Measurements from ENCODE around the gene SCN8A.

The SCN8A gene

DNA sequence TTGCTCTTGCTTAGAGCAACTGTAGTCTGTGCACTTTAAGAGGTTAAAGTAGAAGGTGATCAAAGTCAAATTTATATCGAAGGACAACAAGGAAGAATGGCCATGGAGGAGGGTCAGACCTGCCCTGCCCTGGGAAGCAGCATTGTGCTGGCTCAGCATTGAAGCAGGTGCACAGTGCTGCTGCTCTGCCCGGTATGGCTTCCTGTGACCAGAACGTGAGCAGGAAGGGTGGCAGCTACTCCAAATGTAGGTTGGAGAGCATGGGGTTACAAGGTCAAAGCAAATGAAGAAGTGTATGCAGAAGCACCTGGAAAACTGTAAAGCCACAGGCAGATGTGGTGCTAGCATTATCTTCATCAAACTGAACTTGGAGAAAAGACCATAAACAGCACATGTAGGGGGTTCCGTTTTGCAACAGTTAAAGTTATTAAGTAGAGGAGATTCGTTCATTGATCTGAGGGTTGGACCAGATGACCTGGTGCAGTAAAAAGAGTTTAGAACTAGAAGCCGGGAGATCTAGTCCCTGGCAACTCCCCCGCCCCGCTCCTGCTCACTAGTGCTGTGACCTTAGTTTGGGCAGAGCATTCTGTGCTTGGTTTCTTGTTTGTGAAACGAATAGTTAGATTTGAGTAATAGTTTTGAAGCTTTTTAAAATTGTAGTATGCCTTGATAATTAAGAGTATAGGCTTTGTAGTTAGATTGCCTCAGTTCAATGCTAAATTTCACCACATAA is 84.2 kb downstream of the SCN8A start:
- DNase-seq, result no peak

DNA sequence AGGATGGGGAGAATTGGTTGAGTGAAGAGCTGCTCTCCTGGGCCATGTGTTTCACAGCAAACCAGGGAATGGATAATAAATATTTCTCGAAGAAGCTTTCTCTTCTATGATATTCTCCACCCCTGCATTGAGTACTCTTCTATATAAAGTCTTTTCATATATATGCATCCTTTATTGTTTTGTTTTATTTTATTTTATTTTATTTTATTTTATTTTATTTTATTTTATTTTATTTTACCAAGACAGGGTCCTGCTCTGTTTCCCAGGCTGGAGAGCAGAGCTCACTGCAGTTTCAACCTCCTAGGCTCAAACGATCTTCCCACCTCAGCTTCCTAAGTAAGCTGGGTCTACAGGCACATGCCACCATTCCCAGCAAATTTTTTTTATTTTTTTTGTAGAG is 85.8 kb downstream of the SCN8A start:
- no peak for DNase-seq

DNA sequence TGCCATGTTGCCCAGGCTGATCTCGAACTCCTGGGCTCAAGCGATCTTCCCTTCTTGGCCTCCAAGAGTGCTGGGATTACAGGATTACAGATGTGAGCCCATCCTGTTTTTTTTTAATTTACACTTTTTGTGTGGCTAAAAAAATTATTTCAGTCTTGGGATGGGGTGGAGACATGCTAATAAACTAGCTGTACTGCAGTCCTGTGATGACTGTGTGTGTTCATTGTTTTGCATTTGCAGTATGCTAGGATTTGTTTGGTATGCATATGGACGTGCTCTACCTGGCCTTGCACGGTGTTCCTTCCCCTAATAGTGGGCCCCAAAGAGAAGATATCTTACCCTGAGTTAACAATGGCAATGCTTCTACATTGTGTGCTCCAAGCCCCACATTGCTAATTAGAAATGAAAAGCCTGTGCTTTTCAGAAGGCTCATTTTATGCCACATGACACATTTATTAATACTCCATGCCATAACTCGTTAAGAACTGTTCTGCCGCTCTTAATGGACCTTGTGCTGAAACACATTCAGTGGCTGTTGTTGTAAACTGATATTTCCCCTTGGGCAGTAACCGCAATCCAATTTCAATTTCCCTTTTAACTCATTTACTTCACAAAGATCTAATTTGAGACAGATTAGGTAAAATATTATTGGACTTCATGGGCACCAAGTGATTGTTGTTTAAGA is 86.4 kb downstream of the SCN8A start:
- DNase-seq, result no peak

DNA sequence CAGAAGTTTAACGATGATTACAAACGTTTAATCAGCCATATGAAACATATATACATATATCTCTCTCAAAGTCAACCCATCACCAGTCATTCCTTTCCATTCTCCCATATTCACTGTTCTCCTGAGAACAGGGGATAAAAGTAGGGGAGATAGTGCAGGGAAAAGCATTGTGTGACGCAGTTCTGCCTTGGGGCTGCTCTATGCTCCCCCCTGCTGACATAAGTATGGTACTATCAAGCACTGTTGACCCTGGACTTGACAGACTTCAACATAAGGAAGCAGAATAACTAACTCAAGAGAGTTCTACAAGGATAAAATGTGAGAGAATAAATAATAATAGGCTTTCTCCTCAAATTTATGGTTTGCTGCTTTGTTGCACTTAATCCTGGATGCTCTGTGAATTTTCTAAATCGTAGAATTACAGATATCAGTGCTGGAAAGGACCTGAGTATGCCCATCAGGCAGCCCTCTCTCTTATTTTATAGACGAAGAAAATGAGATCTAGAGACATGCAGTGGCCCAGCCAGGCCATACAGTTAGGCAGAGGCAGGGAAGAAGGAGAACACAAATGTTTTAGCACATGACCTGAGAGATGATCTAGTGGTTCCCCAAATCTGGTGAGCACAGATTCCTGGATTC is 87.2 kb downstream of the SCN8A start:
- DNase-seq, result peak; percentile 1 to 3

DNA sequence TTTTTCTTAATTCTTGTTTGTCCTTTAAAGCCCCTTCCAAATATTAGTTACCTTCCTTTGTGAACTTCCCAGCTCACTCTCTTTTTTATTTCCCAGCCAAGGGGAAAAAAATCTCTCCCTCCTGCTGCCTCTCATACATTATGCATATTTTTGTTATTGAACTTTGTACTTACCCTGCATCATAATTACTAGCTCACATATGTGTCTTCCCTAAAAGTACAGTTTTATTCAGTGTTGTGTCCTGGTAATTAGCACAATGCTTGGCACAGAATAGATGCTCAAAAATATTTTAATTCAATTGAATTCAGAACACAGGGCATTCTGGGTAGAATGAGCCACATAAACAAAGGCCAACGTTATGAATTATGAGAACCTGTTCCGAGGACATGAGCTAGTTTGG is 91.9 kb downstream of the SCN8A start:
- DNase-seq, result no peak

DNA sequence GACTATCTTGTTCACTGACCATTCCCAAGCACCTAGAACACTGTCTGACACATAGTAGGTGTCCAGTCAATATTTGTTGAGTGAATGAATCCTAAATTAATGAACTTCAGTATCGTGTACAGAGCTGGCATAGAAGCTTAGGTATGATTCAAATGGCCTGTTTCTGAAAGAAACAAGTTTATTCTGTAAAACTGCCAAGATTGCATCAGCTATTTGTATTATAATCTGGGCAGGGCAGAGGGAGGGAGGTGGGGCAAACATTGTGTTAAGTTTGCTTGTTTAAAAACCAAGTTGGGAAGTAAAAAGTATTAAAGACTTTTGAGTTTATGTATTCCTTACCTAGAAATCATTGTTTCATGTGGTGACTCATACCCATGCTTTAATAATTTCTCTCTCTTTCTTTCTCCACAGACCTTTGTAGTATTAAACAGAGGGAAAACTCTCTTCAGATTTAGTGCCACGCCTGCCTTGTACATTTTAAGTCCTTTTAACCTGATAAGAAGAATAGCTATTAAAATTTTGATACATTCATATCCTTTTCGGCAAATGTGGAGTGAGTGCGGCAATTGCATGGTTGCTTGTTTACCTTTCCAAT is 92.8 kb downstream of the SCN8A start:
- no peak for DNase-seq

DNA sequence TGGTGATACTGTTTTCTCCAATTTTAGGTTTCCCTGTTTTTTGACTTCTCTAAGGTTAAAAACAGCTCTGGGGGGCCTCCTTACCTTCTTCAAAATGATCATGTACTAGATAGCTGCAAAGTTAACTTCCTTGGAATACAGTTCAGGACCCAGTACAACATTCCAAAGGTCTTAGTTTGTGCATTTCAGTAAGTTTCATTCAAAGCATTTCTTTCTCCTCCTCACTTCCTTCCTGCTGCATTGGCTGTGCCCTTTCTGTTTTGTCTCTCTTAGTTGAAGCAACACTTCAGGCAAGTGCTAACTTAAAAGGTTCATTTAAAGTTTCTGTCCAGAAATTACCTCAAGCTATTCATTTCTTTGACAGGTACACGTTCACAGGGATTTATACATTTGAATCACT is 95.7 kb downstream of the SCN8A start:
- no peak for DNase-seq

DNA sequence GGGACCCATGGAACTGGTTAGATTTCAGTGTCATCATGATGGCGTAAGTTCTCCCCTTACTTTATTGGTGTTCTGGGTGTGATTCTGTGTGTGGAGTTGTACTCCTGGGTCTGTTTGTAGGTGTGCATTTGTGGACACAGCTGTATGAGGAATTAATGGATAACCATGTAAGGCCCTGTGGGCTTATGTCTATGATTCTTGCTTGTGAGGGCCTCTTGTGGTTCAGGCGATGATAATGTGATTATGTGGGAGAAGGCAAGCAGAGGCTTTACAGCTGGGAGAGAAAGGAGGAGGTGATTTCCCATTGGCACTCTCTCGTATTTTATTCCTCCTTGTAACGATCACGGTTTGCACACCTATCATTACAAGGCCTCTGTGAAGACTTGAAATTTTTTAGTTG is 96.1 kb downstream of the SCN8A start:
- no peak for DNase-seq

DNA sequence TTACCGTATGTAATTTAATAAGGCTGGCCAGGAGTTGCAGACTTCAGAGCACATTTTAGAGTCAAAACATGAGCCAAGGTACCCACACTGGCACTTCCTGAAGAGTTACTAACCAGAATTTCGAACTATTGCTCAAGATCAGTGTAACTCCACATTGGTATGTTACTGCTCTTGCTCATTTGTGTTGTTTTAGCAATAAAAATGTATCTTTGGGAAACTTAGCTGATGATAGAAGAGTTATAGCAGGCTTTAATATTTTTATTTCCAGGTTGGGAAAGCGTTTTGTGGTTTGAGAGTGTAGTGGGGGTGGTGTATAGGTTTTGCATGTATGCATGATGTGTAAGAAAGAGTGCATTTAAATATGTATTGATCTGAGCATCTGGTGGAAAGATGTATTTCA is 96.6 kb downstream of the SCN8A start:
- DNase-seq, result no peak

DNA sequence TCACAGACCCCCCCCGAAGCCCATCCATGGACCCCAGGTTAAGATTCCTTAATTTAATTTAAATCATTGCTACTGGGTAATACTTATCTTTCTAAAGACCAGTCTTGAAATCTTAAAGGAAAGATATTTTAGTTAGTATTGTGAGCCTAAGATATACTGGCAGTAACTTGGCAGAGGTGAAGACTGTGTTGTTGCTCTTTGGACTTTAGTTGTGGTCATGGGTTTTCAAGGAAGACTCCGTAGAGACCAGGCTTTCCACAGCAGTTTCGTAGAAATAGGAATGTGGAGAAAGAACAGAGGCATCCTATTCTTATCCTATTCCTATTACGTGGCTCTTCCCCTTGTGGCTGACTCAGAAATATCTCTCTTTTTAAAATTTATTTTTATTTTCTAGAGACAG is 99.0 kb downstream of the SCN8A start:
- DNase-seq, result no peak

DNA sequence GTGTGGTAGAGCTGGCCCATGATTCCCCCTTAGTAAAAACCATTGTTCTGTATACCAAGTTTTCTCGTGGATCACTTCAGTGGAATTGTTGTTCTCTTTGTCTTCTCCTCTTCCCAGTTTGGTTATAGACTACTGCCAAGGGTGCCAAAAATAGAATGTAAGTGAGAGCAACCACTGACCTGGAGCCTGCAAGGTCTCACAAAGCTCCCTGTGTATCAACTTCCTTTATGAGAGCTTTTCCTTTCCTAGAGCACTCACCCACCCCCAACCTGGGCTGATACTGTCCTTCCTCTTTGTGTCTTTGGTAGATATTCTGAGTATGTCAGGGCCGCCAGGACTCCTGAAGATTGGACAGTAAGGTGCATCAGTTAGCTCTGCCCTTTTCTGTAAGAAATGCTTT is 101.0 kb downstream of the SCN8A start:
- no peak for DNase-seq

DNA sequence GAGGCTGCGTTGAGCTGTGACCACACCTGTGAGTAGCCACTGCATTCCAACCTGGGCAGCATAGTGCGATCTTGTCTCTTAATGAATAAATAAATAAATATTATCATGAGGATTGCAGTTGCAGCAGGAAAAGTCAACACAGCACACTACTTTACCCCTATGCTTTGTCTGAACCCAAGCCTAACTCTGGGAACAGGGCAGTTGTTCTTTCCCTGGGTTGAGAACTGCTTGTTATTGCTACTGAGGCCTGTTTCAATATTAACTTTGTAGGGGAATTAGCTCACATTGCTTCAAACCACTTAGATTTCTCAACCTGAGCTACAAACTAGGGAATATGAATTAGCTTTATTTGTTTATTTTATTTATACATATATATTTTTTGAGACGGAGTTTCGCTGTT is 102.5 kb downstream of the SCN8A start:
- DNase-seq, result no peak

DNA sequence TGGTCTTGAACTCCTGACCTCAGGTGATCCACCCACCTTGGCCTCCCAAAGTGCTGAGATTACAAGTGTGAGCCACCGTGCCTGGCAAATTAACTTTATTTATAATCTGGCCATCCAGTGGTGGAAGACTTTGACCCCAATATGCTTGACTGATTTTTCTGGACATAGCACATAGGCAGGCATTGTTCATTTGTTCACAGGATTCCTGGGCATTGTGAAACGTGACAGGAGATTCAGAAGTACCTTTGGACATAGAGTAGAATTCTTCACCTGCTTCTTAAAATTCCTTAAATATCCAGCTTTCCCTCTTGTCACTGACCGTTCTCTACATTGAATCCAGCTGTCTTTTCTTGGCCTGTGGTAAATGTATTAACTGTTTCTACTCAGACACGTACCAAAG is 103.1 kb downstream of the SCN8A start:
- DNase-seq, result no peak

DNA sequence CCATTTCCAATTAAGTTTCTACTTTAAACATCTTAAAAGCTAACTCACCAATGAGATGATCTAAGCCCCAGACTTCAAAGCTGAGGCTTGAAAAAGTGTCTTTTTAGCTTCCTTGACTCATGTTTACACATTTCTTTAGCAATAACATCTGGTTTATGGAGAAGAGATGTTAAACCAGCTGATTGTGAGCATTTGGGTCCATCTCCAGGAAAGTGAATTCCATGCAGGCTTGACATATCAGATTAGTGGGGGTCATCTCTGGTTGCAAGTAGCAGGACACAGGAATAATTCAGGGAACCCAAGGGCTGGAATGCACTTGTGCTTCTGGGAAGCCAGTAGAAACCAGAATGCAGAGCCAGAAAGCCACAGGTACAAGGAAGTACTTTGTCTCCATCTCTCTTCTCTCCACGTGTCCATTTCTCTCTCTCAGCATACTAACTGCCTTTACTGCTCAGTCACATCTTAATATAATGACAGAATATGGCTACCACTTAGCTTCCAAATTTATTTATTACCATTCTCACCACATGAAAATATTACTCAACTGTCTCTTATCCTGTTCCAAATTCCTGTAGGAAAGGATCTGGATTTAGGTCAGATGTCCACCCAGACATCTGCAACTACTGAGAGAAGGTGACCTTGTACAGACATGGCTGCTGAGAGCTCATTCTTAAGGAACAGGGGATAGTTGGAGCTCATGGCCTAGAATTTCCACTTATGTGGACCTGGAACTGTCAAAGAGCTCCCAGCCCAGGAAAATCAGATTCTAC is 104.4 kb downstream of the SCN8A start:
- no peak for DNase-seq

DNA sequence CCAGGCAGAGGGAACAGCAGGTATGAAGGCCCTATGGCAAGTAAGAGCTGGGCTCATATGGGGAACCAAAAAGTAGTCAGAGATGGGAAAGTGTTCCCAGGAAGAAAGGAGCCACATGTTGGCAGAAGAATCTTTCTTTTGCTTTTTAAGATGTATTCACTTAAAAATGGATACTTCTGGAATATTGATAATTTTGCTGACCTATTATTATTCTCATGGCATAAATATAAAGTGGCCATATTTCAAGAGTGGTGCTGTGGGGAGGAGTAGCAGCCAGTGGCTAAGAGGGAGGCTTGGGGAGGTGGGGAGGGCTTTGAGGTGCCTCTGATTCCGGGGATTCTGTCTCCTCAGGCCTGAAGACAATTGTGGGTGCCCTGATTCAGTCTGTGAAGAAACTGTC is 108.2 kb downstream of the SCN8A start:
- DNase-seq, result no peak

DNA sequence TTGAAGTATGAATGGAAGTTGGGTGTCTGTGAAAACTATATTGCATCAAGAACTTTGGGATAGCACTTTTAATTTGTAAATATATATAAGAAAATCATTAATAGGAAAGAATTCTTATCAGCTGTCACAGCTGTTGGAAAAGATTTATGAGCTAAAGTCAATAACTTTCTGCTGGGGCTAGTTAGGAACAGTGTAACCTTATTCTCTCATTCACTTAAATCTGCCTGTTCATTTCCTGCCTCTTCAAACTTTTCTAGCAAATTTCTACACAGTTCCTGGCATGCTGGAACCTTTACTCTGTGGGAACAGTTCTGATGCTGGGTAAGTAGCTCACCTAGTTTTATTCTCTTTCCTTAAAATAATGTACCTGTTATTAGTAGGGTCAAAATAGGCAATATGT is 109.9 kb downstream of the SCN8A start:
- DNase-seq, result no peak

DNA sequence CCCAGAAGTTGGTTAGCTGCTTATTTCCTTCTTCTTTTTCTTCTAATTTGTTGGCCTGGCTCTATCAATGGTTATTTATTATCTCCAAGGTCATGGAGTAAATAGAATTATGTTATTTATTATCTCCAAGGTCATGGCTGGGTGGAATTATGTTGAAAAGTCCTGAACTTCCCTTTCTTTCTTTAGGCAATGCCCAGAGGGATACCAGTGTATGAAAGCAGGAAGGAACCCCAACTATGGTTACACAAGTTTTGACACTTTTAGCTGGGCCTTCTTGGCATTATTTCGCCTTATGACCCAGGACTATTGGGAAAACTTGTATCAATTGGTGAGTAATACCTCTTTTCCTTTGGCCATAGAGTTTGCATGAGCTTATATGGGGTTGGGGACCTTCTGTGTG is 111.6 kb downstream of the SCN8A start:
- no peak for DNase-seq

DNA sequence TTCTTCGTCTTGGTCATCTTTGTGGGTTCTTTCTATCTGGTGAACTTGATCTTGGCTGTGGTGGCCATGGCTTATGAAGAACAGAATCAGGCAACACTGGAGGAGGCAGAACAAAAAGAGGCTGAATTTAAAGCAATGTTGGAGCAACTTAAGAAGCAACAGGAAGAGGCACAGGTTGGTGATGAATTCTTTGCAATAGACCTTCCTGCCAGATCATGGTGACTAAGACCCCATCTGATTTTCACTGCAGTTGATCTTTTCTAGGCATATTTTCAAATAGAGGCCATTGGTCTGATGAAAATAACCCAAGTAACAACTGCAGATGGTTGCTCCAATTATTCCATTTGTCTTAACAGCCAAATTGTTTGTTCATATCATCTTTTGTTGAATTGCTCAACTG is 114.4 kb downstream of the SCN8A start:
- DNase-seq, result no peak

DNA sequence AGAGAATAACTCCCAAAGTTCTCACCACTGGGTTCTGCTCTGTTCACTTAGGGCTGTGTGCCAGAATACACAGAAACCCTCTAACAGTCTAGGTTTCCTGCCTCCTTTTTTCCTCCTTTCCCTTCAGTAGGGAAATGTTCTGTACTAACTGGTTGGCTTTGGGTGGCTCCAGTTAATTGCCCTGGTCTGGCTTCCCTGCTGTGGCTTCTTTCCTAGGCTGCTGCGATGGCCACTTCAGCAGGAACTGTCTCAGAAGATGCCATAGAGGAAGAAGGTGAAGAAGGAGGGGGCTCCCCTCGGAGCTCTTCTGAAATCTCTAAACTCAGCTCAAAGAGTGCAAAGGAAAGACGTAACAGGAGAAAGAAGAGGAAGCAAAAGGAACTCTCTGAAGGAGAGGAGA is 115.2 kb downstream of the SCN8A start:
- DNase-seq, result no peak

DNA sequence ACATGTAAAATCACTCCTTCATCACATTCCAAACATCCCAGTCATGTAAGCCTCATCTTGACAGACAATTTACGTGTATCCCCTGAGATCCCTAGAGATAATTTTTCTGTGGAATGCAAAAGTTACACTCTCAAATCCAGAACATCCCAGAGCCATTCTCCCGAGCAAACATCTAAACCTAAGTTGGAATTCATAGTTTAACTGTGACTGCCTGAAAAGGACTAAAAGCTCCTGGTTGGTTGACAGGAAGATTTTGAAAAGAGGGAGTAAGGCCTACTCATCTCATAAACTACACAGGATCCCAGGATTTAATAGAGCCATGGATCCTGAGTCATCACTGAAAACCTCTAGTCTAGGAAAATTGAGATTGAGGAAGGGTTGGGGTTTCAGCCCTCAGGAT is 123.6 kb downstream of the SCN8A start:
- DNase-seq, result no peak

DNA sequence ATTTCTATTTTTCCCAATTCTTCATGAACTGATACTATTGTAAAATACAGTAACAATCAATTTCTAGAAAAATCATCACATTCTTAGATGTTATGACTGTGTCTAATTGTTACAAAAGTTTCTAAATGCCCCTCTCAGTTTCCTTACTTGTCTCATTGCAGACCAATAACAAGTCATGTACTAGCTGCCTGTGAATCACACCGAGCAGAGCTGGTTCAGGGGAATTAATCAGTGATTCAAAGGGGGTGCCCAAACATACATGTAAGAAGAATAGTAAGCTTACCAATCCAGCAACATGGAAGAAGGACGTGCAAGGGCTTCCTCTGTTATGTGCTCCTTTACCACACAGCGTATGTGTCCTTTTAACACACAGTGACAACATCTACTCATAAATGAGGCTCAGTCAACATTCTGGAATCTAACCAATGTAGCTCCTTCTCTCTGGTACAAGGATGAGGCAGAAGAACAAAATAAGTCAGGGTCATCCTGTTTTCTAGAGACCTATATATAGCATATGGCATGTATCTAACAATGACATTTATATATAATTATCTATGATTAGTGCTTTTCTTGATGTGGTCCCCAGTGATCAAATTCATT is 126.4 kb downstream of the SCN8A start:
- no peak for DNase-seq

DNA sequence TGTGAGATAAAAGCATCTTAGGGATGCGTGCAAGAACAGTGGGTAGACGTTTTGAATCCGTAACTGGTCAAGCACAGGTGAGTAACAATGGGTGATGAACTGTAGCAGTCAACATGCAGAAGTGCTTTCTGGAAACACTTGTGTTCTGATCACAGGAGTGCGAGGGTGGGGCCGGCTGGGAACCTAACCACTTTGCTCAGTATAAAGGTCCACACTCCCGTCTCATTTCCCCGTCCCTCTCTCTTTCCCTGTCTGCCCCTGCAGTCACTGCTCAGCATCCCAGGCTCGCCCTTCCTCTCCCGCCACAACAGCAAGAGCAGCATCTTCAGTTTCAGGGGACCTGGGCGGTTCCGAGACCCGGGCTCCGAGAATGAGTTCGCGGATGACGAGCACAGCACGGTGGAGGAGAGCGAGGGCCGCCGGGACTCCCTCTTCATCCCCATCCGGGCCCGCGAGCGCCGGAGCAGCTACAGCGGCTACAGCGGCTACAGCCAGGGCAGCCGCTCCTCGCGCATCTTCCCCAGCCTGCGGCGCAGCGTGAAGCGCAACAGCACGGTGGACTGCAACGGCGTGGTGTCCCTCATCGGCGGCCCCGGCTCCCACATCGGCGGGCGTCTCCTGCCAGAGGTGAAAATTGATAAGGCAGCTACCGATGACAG is 130.4 kb downstream of the SCN8A start:
- DNase-seq, result peak; percentile 22 to 50

All from stimulated activated CD4-positive, alpha-beta T cell treated with anti-CD3 and anti-CD28 coated beads, Interleukin-2, amount 100 ng/mL, for 48 hours (primary cell).